ENCODE measurements around the gene SEC23B. TPM values are rescaled to one million over a fixed set of nuclear protein-coding genes. Genes with fewer than 3 reads are reported as not detected.

SEC23B gene
- total and polyA plus RNA-seq, 2 of the 13 experiments (the other 11 are each of a cell fraction or from before 2014, with no cell fraction given): 114 to 120 TPM

DNA sequence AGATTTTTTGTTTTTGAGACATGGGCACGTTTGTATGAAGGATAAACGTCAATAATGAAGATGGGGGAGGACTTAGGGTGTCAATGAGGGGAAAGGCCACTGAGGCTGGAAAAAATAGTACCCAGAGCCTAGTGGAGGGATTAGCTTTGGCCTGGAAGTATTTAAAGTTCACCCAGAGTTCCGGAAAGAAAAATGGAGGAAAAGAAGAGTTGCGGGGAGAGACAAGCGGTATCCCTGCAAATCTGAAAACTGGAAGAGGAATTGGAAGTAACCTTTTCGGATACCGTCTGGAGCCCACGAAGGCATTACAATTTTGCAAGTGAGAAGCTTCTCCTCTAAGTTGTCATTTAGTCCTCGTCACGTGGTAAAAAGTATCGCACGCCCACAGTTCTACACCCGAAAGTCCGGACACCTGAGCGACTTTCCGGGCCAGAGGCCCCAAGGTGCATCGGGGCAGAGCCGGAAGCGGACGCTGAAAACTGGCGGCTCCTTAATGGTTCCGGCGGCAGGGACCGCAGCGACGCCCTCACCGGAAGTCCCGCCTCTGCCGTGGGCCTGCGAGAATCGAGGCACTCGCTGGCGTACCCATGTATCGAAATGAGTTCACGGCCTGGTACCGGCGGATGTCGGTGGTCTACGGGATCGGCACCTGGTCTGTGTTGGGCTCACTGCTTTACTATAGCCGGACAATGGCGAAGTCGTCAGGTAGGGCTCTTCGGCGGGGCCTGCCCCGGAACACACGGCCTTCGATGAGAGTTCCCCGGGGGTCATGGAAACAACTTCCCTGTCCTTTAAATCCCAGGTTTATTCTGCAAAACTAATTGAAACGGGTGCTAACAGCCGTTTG, 59.4 kb downstream of the SEC23B start, which contains the start of gene SMIM26 (continued):
- TF ChIP-seq ZFP1 (CRISPR knock-in tag; IDR thresholded peaks at IDR 0.05) (peak; percentile 84), JUND (CRISPR knock-in tag; IDR thresholded peaks at IDR 0.05) (peak; percentile 71; the same call in 1 of the 2 replicates), ZNF629 (CRISPR knock-in tag; conservative IDR thresholded peaks at IDR 0.05) (peak; percentile 47), ZNF343 (CRISPR knock-in tag; IDR thresholded peaks at IDR 0.05) (peak; percentile 71; the same call in 1 of the 2 replicates), PHF20 (CRISPR knock-in tag; IDR thresholded peaks at IDR 0.05) (peak; percentile 100), TBL1XR1 (IDR thresholded peaks at IDR 0.05; ENCODE audit: borderline replicate concordance, low read length, partially characterized antibody) (no peak), ZFP90 (CRISPR knock-in tag; IDR thresholded peaks at IDR 0.05; ENCODE audit: borderline replicate concordance) (peak; percentile 92), KMT2A (CRISPR knock-in tag; IDR thresholded peaks at IDR 0.05) (peak; percentile 99), ZNF232 (CRISPR knock-in tag; IDR thresholded peaks at IDR 0.05; ENCODE audit: borderline replicate concordance) (peak; percentile 78; the same call in 1 of the 2 replicates)
- TF ChIP-seq, protein P1, sequence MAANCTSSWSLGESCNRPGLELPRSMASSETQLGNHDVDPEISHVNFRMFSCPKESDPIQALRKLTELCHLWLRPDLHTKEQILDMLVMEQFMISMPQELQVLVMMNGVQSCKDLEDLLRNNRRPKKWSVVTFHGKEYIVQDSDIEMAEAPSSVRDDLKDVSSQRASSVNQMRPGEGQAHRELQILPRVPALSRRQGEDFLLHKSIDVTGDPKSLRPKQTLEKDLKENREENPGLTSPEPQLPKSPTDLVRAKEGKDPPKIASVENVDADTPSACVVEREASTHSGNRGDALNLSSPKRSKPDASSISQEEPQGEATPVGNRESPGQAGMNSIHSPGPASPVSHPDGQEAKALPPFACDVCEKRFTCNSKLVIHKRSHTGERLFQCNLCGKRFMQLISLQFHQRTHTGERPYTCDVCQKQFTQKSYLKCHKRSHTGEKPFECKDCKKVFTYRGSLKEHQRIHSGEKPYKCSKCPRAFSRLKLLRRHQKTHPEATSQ (CRISPR knock-in tag; IDR thresholded peaks at IDR 0.05; ENCODE audit: borderline replicate concordance): peak; percentile 22; the same call in 1 of the 2 replicates
- TF ChIP-seq, protein P2, sequence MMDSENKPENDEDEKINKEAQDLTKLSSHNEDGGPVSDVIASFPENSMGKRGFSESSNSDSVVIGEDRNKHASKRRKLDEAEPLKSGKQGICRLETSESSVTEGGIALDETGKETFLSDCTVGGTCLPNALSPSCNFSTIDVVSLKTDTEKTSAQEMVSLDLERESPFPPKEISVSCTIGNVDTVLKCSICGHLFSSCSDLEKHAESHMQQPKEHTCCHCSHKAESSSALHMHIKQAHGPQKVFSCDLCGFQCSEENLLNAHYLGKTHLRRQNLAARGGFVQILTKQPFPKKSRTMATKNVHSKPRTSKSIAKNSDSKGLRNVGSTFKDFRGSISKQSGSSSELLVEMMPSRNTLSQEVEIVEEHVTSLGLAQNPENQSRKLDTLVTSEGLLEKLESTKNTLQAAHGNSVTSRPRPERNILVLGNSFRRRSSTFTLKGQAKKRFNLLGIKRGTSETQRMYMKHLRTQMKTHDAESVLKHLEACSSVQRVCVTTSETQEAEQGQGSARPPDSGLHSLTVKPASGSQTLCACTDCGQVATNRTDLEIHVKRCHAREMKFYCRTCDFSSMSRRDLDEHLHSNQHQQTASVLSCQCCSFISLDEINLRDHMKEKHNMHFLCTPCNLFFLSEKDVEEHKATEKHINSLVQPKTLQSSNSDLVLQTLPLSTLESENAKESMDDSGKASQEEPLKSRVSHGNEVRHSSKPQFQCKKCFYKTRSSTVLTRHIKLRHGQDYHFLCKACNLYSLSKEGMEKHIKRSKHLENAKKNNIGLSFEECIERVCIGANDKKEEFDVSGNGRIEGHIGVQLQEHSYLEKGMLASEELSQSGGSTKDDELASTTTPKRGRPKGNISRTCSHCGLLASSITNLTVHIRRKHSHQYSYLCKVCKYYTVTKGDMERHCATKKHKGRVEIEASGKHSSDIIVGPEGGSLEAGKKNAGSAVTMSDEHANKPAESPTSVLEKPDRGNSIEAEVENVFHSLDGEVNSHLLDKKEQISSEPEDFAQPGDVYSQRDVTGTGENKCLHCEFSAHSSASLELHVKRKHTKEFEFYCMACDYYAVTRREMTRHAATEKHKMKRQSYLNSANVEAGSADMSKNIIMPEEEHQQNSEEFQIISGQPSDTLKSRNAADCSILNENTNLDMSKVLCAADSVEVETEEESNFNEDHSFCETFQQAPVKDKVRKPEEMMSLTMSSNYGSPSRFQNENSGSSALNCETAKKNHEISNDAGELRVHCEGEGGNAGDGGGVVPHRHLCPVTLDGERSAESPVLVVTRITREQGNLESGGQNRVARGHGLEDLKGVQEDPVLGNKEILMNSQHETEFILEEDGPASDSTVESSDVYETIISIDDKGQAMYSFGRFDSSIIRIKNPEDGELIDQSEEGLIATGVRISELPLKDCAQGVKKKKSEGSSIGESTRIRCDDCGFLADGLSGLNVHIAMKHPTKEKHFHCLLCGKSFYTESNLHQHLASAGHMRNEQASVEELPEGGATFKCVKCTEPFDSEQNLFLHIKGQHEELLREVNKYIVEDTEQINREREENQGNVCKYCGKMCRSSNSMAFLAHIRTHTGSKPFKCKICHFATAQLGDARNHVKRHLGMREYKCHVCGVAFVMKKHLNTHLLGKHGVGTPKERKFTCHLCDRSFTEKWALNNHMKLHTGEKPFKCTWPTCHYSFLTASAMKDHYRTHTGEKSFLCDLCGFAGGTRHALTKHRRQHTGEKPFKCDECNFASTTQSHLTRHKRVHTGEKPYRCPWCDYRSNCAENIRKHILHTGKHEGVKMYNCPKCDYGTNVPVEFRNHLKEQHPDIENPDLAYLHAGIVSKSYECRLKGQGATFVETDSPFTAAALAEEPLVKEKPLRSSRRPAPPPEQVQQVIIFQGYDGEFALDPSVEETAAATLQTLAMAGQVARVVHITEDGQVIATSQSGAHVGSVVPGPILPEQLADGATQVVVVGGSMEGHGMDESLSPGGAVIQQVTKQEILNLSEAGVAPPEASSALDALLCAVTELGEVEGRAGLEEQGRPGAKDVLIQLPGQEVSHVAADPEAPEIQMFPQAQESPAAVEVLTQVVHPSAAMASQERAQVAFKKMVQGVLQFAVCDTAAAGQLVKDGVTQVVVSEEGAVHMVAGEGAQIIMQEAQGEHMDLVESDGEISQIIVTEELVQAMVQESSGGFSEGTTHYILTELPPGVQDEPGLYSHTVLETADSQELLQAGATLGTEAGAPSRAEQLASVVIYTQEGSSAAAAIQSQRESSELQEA (CRISPR knock-in tag; IDR thresholded peaks at IDR 0.05; ENCODE audit: not compliant biosample characterization): peak; percentile 82
- TF ChIP-seq, protein P3, sequence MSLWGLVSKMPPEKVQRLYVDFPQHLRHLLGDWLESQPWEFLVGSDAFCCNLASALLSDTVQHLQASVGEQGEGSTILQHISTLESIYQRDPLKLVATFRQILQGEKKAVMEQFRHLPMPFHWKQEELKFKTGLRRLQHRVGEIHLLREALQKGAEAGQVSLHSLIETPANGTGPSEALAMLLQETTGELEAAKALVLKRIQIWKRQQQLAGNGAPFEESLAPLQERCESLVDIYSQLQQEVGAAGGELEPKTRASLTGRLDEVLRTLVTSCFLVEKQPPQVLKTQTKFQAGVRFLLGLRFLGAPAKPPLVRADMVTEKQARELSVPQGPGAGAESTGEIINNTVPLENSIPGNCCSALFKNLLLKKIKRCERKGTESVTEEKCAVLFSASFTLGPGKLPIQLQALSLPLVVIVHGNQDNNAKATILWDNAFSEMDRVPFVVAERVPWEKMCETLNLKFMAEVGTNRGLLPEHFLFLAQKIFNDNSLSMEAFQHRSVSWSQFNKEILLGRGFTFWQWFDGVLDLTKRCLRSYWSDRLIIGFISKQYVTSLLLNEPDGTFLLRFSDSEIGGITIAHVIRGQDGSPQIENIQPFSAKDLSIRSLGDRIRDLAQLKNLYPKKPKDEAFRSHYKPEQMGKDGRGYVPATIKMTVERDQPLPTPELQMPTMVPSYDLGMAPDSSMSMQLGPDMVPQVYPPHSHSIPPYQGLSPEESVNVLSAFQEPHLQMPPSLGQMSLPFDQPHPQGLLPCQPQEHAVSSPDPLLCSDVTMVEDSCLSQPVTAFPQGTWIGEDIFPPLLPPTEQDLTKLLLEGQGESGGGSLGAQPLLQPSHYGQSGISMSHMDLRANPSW (CRISPR knock-in tag; IDR thresholded peaks at IDR 0.05; ENCODE audit: borderline replicate concordance): peak; percentile 85
- TF ChIP-seq, protein P4, sequence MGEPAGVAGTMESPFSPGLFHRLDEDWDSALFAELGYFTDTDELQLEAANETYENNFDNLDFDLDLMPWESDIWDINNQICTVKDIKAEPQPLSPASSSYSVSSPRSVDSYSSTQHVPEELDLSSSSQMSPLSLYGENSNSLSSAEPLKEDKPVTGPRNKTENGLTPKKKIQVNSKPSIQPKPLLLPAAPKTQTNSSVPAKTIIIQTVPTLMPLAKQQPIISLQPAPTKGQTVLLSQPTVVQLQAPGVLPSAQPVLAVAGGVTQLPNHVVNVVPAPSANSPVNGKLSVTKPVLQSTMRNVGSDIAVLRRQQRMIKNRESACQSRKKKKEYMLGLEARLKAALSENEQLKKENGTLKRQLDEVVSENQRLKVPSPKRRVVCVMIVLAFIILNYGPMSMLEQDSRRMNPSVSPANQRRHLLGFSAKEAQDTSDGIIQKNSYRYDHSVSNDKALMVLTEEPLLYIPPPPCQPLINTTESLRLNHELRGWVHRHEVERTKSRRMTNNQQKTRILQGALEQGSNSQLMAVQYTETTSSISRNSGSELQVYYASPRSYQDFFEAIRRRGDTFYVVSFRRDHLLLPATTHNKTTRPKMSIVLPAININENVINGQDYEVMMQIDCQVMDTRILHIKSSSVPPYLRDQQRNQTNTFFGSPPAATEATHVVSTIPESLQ (CRISPR knock-in tag; conservative IDR thresholded peaks at IDR 0.05): no peak
